ENCODE measurements around the gene NAT14.

DNA sequence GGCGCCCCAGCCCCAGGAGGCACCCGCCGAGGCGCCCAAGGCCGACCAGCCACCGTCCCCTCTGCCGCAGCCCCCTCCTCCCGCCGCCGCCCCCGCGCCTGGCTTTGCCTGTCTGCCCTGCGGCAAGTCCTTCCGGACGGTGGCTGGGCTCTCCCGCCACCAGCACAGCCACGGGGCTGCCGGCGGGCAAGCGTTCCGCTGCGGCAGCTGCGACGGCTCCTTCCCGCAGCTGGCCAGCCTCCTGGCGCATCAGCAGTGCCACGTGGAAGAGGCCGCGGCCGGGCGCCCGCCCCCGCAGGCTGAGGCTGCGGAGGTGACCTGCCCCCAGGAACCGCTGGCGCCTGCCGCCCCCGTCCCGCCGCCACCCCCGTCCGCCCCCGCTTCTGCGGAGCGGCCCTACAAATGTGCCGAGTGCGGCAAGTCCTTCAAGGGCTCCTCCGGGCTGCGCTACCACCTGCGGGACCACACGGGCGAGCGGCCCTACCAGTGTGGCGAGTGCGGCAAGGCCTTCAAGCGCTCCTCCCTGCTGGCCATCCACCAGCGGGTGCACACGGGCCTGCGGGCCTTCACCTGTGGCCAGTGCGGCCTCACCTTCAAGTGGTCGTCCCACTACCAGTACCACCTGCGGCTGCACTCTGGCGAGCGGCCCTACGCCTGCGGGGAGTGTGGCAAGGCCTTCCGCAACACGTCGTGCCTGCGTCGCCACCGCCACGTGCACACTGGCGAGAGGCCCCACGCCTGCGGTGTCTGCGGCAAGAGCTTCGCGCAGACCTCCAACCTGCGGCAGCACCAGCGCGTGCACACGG, 2.6 kb upstream of the NAT14 start:
- no peak for TF ChIP-seq POLR2AphosphoS5 (IDR thresholded peaks at IDR 0.05; ENCODE audit: low read depth, low read length)
- TF ChIP-seq, protein P1, sequence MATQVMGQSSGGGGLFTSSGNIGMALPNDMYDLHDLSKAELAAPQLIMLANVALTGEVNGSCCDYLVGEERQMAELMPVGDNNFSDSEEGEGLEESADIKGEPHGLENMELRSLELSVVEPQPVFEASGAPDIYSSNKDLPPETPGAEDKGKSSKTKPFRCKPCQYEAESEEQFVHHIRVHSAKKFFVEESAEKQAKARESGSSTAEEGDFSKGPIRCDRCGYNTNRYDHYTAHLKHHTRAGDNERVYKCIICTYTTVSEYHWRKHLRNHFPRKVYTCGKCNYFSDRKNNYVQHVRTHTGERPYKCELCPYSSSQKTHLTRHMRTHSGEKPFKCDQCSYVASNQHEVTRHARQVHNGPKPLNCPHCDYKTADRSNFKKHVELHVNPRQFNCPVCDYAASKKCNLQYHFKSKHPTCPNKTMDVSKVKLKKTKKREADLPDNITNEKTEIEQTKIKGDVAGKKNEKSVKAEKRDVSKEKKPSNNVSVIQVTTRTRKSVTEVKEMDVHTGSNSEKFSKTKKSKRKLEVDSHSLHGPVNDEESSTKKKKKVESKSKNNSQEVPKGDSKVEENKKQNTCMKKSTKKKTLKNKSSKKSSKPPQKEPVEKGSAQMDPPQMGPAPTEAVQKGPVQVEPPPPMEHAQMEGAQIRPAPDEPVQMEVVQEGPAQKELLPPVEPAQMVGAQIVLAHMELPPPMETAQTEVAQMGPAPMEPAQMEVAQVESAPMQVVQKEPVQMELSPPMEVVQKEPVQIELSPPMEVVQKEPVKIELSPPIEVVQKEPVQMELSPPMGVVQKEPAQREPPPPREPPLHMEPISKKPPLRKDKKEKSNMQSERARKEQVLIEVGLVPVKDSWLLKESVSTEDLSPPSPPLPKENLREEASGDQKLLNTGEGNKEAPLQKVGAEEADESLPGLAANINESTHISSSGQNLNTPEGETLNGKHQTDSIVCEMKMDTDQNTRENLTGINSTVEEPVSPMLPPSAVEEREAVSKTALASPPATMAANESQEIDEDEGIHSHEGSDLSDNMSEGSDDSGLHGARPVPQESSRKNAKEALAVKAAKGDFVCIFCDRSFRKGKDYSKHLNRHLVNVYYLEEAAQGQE (IDR thresholded peaks at IDR 0.05; ENCODE audit: insufficient read depth in 1 of 2, low read depth in 2 of 2, low read length in 2 of 2), result no peak
- TF ChIP-seq FOXP2 (optimal IDR thresholded peaks at IDR 0.05; ENCODE audit: borderline replicate concordance, extremely low read depth, extremely low read length, insufficient read depth), result no peak
